ENCODE measurements around the gene ZMYM4. TPM values are rescaled to one million over a fixed set of nuclear protein-coding genes. Genes with fewer than 3 reads are reported as not detected.

Gene ZMYM4
- total RNA-seq, result 92.6 and 95.5 TPM in 2 replicates
- long read RNA-seq, partial matches to known transcripts, result 24 of 32 reads
- long read RNA-seq, other reads (novel, unspliced or antisense), result 8 of 32 reads

DNA sequence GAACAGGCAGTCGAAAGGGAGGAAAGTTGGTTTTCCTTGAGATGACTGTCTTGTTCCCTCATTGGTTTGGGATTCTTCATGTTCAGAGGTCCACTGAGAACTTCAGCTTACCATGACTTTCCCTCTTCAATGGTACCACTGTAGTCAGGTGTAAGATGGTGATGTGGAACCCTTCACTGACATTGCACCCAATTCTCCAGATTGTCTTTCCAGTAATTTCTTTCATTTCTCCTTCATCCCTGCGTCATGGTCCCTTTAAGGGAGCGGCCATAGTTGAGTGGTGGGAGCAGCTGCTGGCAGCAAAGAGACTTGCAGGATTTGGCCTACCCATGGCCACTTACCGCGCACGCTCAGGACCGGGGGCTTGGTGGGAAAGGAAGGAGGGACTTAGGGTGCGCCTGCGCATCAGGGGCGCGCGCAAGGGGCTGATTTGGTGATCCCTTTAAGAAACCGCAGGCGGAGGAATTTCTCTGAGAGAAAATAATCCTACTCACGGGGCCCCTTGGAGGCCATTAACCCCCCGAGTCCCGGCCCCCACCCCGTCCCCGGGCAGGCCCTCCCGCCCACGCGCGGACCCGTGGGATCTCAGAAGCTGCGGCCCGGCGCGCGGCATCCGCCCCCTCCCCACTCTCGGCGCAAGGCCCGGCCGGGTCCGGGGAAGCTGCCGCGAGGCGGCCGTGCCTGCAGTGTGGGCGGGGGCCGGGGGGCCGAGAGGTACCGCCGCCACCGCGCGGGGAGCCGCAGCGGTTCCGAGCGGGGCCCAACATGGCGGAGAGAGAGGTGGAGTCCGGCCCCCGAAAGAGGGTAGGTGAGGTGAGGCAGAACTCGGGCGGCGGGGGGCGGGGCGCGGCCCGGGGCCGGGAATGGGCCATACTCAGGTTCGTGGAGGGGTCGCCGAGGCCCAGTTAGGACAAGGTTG lies at the start of gene ZMYM4:
Gene ZMYM4 (plus strand): TSS at position 428 of the 919 bp plus-strand sequence. CDS start 338 bp downstream, at position 766.
- no peaks in the 10 kb centered on the region for H3K27me3 Mint-ChIP-seq (ENCODE audit: low read depth)
- H3K27ac Mint-ChIP-seq (ENCODE audit: unreplicated experiment), result peak within 1 kb of the TSS; percentile 75
- peaks cover 4% of the 10 kb centered on the region for H3K9me3 Mint-ChIP-seq
- peaks cover 39% of the 10 kb centered on the region for H3K4me1 Mint-ChIP-seq
- peak; percentile 78 for DNase-seq (ENCODE audit: low read depth, low spot score)
- TF ChIP-seq, protein P1, sequence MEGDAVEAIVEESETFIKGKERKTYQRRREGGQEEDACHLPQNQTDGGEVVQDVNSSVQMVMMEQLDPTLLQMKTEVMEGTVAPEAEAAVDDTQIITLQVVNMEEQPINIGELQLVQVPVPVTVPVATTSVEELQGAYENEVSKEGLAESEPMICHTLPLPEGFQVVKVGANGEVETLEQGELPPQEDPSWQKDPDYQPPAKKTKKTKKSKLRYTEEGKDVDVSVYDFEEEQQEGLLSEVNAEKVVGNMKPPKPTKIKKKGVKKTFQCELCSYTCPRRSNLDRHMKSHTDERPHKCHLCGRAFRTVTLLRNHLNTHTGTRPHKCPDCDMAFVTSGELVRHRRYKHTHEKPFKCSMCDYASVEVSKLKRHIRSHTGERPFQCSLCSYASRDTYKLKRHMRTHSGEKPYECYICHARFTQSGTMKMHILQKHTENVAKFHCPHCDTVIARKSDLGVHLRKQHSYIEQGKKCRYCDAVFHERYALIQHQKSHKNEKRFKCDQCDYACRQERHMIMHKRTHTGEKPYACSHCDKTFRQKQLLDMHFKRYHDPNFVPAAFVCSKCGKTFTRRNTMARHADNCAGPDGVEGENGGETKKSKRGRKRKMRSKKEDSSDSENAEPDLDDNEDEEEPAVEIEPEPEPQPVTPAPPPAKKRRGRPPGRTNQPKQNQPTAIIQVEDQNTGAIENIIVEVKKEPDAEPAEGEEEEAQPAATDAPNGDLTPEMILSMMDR (conservative IDR thresholded peaks at IDR 0.05), result peak; percentile 24
- H3K4me3 Mint-ChIP-seq, result peak within 1 kb of the TSS; percentile 94
- peaks cover 14% of the 10 kb centered on the region for H3K36me3 Mint-ChIP-seq (ENCODE audit: low read depth)

DNA sequence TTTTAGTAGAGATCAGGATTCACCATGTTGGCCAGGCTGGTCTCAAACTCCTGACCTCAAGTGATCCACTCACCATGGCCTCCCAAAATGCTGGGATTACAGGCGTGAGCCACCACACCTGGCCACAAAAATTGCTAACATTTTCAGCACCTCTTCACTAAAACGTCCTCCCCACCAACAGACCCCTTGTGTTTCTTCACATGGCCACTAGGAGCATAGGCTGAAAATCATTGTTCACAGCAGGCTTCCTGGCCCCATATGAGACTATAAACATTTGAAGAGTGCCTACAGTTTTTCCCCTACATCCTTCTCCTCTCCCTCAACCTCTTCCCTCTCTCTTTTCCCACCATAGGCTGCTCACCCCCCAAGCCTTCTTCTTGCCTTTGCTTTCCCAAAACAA lies 47.5 kb upstream of the ZMYM4 start:
- H3K4me3 Mint-ChIP-seq, result no peak overlapping the region
- H3K36me3 Mint-ChIP-seq (ENCODE audit: low read depth), result no peaks in the 10 kb centered on the region
- TF ChIP-seq, protein P1 (conservative IDR thresholded peaks at IDR 0.05), result peak; percentile 63
- no peak overlapping the region for H3K27ac Mint-ChIP-seq (ENCODE audit: unreplicated experiment)
- peak; percentile 14 for DNase-seq (ENCODE audit: low read depth, low spot score)
- H3K9me3 Mint-ChIP-seq, result no peaks in the 10 kb centered on the region
- no peaks in the 10 kb centered on the region for H3K27me3 Mint-ChIP-seq (ENCODE audit: low read depth)
- no peaks in the 10 kb centered on the region for H3K4me1 Mint-ChIP-seq

DNA sequence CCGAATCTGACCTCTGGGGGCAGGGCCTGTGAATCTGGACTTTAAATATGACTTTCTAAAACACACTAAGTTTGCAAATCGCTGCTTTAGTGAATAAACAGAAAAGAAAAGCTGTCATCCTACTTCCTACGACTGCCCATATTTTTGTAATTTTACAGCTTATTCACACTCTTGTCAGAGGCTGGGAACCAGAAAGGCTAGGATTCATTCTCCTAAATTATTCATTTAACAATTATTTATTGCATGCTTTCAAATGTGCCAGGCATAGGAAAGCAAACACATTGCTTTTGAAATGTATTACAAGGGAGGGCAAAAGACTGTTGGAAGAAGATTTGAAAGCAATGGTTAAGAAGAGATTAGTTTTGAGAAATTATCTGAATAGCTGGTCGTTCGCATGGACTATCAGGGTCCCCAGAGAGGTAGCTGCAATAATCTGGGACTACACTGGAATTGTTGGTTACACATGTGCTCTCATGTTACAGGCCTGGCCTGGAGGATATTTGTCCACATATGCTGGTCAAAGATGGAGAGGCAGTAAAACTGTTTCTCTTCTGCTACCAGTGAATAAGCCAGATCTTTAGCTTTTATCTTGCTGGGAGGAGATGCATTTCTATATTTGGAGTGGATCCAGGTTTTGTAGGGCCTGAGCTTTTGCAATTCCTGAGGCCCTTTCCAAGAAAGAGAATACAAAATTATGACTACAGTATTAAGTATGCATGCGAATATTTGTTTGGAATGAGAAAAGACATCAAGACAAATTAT lies 46.0 kb upstream of the ZMYM4 start:
- no peaks in the 10 kb centered on the region for H3K36me3 Mint-ChIP-seq (ENCODE audit: low read depth)
- no peak for DNase-seq (ENCODE audit: low read depth, low spot score)
- TF ChIP-seq, protein P1 (conservative IDR thresholded peaks at IDR 0.05), result no peak
- no peak overlapping the region for H3K27ac Mint-ChIP-seq (ENCODE audit: unreplicated experiment)
- H3K4me3 Mint-ChIP-seq, result no peak overlapping the region
- peaks cover 4% of the 10 kb centered on the region for H3K27me3 Mint-ChIP-seq (ENCODE audit: low read depth)
- H3K4me1 Mint-ChIP-seq, result no peaks in the 10 kb centered on the region
- no peaks in the 10 kb centered on the region for H3K9me3 Mint-ChIP-seq

DNA sequence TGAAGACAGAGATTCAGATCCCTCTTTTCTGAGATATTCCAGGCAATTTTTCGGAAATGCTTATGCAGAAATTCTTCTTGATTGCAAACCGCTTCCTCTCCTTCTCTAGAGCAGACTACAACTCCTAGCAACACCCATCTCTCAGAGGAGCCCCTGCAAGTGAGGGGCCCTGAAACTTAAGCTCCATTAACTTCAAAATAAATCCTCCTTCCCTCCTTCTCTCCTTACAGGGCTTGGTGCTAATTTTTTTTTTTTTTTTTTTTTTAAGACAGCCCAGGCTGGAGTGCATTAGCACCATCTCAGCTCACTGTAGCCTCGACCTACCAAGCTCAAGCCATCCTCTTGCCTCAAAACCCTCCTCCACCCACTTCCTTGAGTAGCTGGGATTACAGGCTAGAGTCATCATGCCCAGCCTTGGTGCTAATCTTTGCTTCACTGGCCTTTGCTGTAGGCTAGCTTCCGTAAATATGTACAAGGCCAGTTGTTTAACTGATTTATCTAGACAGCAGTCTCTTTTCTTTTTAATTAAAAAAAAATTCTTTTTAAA lies 45.4 kb upstream of the ZMYM4 start:
- no peak for DNase-seq (ENCODE audit: low read depth, low spot score)
- TF ChIP-seq, protein P1 (conservative IDR thresholded peaks at IDR 0.05), result no peak
- Mint-ChIP-seq H3K27ac (ENCODE audit: unreplicated experiment) (no peak overlapping the region), H3K27me3 (ENCODE audit: low read depth) (peaks cover 4% of the 10 kb centered on the region), H3K9me3 (no peaks in the 10 kb centered on the region), H3K36me3 (ENCODE audit: low read depth) (no peaks in the 10 kb centered on the region), H3K4me1 (no peaks in the 10 kb centered on the region), H3K4me3 (no peak overlapping the region)

DNA sequence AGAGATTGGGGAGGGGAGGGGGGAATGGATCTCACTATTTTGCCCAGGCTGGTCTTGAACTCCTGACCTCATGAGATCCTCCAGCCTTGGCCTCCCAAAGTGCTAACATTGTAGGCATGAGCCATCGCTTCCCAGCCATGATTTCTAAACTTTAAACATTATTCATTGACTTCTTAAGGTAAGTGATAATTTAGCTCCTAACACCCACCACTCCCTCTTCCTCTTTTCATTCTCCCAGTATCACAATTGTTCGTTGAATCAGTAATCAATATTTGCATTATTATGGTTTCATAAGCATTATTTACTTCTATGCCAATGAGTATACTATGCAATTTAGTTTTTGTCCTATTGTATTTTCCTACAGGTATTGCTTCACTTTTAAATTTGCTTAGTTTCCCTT lies 42.0 kb upstream of the ZMYM4 start:
- TF ChIP-seq, protein P1 (conservative IDR thresholded peaks at IDR 0.05), result no peak
- no peak for DNase-seq (ENCODE audit: low read depth, low spot score)
- Mint-ChIP-seq H3K4me1 (no peaks in the 10 kb centered on the region), H3K36me3 (ENCODE audit: low read depth) (no peaks in the 10 kb centered on the region), H3K27me3 (ENCODE audit: low read depth) (peaks cover 4% of the 10 kb centered on the region), H3K4me3 (no peak overlapping the region), H3K9me3 (no peaks in the 10 kb centered on the region), H3K27ac (ENCODE audit: unreplicated experiment) (no peak overlapping the region)
